Thyroid gland (tissue), 4 donors: Measurements from ENCODE around the gene DCAF6. TPM values are rescaled to one million over a fixed set of nuclear protein-coding genes. Genes with fewer than 3 reads are reported as not detected.
"Not testable (repeated sequence)": the region's sequence is repeated elsewhere in the genome, so short reads cannot be mapped to it uniquely, and the experiment has no call there.

Experiments used
- DNase-seq, 2 donors: peaks; one replicate each; pipeline ENCODE4 v3.0.0-alpha.2; 2019
- H3K27ac ChIP-seq, 3 donors: fragments of 200-600 bp; sonication (generic); 1 replicate in 2 of 3; 2 replicates in 1 of 3; pipeline ENCODE4 v1.5.1; 2016 to 2019; ENCODE audit warnings: mild to moderate bottlenecking in 1 of 3, moderate library complexity in 1 of 3
- H3K27me3 ChIP-seq: fragments of 200-600 bp; sonication (generic); one replicate; pipeline ENCODE4 v1.5.1; 2019
- H3K36me3 ChIP-seq, 2 donors: fragments of 200-600 bp; sonication (generic); one replicate each; pipeline ENCODE4 v1.5.1; 2016 to 2019
- H3K4me1 ChIP-seq, 2 donors: fragments of 200-600 bp; sonication (generic); one replicate each; pipeline ENCODE4 v1.5.1; 2017 to 2019
- H3K4me3 ChIP-seq, 3 donors: fragments of 200-600 bp; sonication (generic); replicated peaks in 1 of 3; 1 replicate in 2 of 3; 2 replicates in 1 of 3; pipeline ENCODE4 v1.5.1; 2016; ENCODE audit warnings: mild to moderate bottlenecking in 1 of 3
- H3K9me3 ChIP-seq: fragments of 200-600 bp; sonication (generic); one replicate; pipeline ENCODE4 v1.5.1; 2017
- POLR2A ChIP-seq, 2 donors: fragments of 450-650 bp; IDR thresholded peaks; one replicate each; pipeline ENCODE4 v1.6.1; 2017; ENCODE audit warnings: antibody characterized with exemption in 2 of 2, mild to moderate bottlenecking in 2 of 2, moderate library complexity in 1 of 2
- WGBS, 2 donors: methylation state at CpG; one replicate each; pipeline ENCODE4 v1.1.5; 2017; 5-methylcytosine and 5-hydroxymethylcytosine counted together
- intact Hi-C: fragments of 100-400 bp; cut with DNase I; formaldehyde crosslinking; loops from one replicate; pipeline ENCODE4 v1.15.1; 2023
- total RNA-seq, 4 donors: library from RNA; depleted of rRNA; stranded (reverse); fragments of >200 nt; gene quantifications; one replicate each; pipeline ENCODE4 v1.2.3, GENCODE V29; 2016
- TF ChIP-seq, protein P1 (sequence below), 6 experiments: fragments of 200-600 bp in 3 of 6; fragments of 450-650 bp in 3 of 6; sonication (generic) in 3 of 6; IDR thresholded peaks; one replicate each; pipeline ENCODE4 v1.5.1; 2016 to 2019; ENCODE audit warnings: antibody characterized with exemption in 6 of 6, mild to moderate bottlenecking in 2 of 6, inconsistent platforms in 1 of 6, moderate library complexity in 1 of 6

Gene DCAF6
- total RNA-seq, 4 donors from 2014 or later = 73.7 to 88.7 (median 79.2) TPM

DNA sequence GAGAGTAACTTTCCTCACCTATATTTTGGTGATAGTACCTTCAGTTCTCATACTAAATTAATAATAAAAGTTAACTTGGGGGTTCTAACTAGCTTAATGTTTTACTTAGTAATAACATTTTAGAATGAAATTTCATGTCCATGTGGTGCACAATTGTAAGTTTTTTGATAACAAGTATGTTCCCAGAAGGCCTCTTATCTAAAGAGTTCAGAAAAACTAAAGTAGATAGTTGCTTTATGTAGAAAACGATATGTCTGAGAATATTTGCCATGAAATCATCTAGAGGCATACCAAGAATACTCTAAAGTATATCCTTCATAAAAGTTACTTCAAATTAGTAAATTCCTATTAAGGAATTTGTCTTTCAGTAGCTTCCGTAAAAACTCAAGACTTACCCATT is 12.4 kb upstream of the DCAF6 start:
- WGBS, 2 donors = 92 to 95% methylated on average over 2 of the region's 2 CpGs
- no peaks in the 10 kb centered on the region for H3K27me3 ChIP-seq
- intact Hi-C loops = no loop called here

DNA sequence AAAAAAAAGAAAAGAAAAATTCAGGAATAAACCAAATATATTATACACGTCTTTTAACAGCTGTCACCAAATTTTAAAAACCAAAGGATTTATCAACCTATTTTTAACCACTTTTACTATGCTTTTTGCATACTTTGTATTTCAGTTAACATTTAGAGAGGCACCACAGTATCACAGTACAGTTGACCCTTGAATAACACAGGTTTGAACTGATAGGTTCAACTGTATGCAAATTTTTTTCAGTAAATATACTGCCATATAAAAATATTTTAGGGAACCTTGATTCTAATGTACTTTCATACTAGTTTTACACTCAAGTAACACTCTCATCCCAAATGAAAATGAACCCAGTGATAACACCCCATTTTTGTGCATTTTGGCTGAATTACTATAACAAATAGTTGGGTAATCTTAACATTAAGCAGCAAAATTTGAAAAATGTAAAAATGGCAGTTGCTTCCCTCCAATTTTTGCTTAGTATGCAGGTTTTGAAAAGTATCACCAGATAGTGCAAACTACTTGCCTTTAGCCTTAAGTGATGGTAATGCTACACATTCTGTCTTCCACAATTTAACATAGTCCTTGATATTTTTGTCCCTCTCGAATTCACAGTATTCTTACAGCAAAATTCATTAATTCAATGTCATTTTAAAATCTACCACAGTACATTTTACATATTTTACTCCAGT is 11.8 kb upstream of the DCAF6 start:
- no peaks in the 10 kb centered on the region for H3K27me3 ChIP-seq
- DNase-seq = no peak
- 94 to 98% methylated on average over 2 of the region's 2 CpGs for WGBS, 2 donors
- no peak for TF ChIP-seq POLR2A (IDR thresholded peaks at IDR 0.05)
- TF ChIP-seq, protein P1, sequence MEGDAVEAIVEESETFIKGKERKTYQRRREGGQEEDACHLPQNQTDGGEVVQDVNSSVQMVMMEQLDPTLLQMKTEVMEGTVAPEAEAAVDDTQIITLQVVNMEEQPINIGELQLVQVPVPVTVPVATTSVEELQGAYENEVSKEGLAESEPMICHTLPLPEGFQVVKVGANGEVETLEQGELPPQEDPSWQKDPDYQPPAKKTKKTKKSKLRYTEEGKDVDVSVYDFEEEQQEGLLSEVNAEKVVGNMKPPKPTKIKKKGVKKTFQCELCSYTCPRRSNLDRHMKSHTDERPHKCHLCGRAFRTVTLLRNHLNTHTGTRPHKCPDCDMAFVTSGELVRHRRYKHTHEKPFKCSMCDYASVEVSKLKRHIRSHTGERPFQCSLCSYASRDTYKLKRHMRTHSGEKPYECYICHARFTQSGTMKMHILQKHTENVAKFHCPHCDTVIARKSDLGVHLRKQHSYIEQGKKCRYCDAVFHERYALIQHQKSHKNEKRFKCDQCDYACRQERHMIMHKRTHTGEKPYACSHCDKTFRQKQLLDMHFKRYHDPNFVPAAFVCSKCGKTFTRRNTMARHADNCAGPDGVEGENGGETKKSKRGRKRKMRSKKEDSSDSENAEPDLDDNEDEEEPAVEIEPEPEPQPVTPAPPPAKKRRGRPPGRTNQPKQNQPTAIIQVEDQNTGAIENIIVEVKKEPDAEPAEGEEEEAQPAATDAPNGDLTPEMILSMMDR (IDR thresholded peaks at IDR 0.05) = no peak
- H3K4me3 ChIP-seq = no peak overlapping the region
- H3K9me3 ChIP-seq = no peaks in the 10 kb centered on the region
- H3K27ac ChIP-seq = no peak overlapping the region
- H3K36me3 ChIP-seq = no peaks in the 10 kb centered on the region
- H3K4me1 ChIP-seq = peaks cover 7 to 9% of the 10 kb centered on the region in 2 donors
- intact Hi-C loops = no loop called here

More for the DNA sequence above, 12.4 kb upstream of the DCAF6 start:
- no peak overlapping the region for H3K4me3 ChIP-seq
- TF ChIP-seq POLR2A (IDR thresholded peaks at IDR 0.05) = no peak
- TF ChIP-seq, protein P1 (IDR thresholded peaks at IDR 0.05) = no peak
- DNase-seq = no peak
- H3K4me1 ChIP-seq = peaks cover 7 to 9% of the 10 kb centered on the region in 2 donors
- H3K36me3 ChIP-seq = no peaks in the 10 kb centered on the region
- H3K27ac ChIP-seq = no peak overlapping the region
- no peaks in the 10 kb centered on the region for H3K9me3 ChIP-seq

DNA sequence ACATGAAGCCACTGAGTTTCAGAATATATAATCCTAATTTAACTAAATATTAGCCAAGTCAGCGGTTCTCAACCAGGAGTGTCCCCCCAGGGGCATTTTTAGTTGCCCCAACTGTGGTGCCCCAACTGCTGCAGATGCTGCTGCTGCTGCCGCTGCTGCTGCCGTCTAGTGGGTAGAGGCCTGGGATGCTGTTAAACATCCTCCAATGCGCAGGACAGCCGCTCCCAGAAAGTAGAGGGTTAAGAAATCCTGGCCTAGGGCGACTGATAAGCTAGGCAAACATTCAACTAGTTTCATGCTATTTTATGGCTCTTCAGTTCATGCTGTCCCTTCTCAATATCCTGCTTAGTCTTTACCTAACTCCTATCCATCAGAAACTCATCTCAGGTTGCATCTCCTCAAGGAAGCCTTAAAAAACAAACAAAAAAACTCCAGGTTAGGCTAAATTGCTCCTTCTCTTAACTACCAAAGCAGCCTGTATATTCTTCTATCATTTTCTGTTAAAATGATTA is 9.9 kb upstream of the DCAF6 start:
- Histone ChIP-seq H3K27me3 (no peaks in the 10 kb centered on the region), H3K36me3 (no peaks in the 10 kb centered on the region), H3K9me3 (no peaks in the 10 kb centered on the region), H3K27ac (no peak overlapping the region), H3K4me1 (peaks cover 7 to 9% of the 10 kb centered on the region in 2 donors), H3K4me3 (no peak overlapping the region)
- no peak for TF ChIP-seq POLR2A (IDR thresholded peaks at IDR 0.05)
- TF ChIP-seq, protein P1 (IDR thresholded peaks at IDR 0.05) = no peak
- WGBS, 2 donors = 86 to 91% methylated on average over 6 of the region's 6 CpGs
- no peak for DNase-seq
- intact Hi-C loops = no loop called here

DNA sequence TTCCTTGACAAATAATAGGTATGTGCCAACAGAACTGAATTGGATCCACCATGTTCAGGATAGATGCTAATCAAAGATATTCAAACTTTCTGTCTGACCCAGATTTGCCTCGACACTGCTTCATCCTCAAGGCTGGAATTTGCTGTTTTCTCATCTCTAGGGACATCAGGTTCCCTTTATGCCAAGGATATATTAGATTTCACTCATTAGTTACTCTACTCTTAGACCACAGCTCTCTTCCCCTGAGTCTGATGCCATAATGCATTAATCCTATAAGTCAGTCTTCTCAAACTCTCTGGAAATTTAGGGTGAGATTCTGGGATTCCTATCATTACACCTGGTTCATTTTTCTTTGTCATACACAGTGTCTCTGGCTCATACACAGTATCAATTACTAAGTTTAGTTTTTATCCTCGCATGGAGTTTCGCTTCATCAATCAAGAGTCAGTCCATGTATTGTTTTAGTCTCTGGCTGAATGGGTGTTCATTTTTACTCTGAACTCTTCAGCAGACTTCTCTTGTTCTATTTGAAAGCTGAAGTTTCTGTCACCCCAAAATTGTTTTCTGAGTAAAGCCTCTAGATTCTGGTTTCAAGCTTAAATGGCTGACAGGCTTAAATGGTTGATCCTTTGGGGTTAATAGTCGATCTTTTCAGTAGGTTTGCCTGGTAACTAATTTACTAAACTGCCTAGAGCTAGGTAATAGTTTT is 9.3 kb upstream of the DCAF6 start:
- 55 to 69% methylated on average over 4 of the region's 4 CpGs for WGBS, 2 donors
- no peak for DNase-seq
- H3K4me1 ChIP-seq = peaks cover 7 to 9% of the 10 kb centered on the region in 2 donors
- H3K4me3 ChIP-seq = no peak overlapping the region
- H3K9me3 ChIP-seq = no peaks in the 10 kb centered on the region
- no peak overlapping the region for H3K27ac ChIP-seq
- H3K36me3 ChIP-seq = no peaks in the 10 kb centered on the region
- intact Hi-C loops = no loop called here
- TF ChIP-seq, protein P1 (IDR thresholded peaks at IDR 0.05) = no peak
- no peak for TF ChIP-seq POLR2A (IDR thresholded peaks at IDR 0.05)
- H3K27me3 ChIP-seq = no peaks in the 10 kb centered on the region

DNA sequence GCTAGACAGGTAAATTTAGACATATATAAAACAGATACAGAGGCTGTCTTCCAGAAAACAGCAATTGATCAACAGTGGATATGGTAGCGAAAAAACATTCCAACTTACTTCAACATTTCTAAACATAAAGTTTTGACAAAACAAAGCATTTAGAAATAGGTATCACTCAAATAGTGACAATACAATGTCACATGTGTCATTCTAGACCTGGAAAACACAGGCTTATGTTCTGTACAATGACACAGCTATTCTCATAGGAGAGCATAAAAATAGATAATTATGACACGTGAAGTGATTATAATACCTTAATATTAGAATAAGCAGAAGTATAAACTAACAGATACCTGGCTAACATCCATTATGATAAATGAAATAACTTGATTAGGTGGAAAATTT is 8.0 kb upstream of the DCAF6 start:
- no peak for TF ChIP-seq POLR2A (IDR thresholded peaks at IDR 0.05)
- TF ChIP-seq, protein P1 (IDR thresholded peaks at IDR 0.05) = no peak
- WGBS, 2 donors = 97 to 98% methylated on average over 2 of the region's 2 CpGs

DNA sequence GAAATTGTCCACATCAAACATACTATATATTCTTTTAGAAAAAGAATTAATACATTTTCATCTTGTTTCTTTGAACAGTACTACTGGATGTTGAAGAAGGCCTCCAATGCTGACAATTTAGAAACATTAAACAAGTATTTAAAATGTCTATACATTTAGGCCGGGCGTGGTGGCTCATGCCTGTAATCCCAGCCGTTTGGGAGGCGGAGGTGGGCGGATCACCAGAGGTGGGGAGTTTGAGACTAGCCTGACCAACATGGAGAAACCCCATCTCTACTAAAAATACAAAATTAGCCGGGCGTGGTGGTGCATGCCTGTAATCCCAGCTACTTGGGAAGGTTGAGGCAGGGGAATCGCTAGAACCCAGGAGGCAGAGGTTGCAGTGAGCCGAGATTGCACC is 7.6 kb upstream of the DCAF6 start:
- intact Hi-C loops, H3K9me3 ChIP-seq, H3K4me3 ChIP-seq, DNase-seq, H3K36me3 ChIP-seq, H3K27me3 ChIP-seq, H3K27ac ChIP-seq: not testable (repeated sequence)
- 94 to 98% methylated on average over 9 of the region's 9 CpGs for WGBS, 2 donors
- peaks cover 9 to 20% of the 10 kb centered on the region in 2 donors for H3K4me1 ChIP-seq

More for the DNA sequence above, 8.0 kb upstream of the DCAF6 start:
- Histone ChIP-seq H3K27ac (no peak overlapping the region), H3K27me3 (no peaks in the 10 kb centered on the region), H3K9me3 (no peaks in the 10 kb centered on the region), H3K36me3 (no peaks in the 10 kb centered on the region), H3K4me3 (no peak overlapping the region), H3K4me1 (peaks cover 7 to 16% of the 10 kb centered on the region in 2 donors)
- intact Hi-C loops = no loop called here
- no peak for DNase-seq
